GM12875 (cell line): ENCODE data around the gene VTI1A.

Source experiments
- H3K4me3 ChIP-seq: one replicate; pipeline ENCODE4 v1.5.1; 2011; ENCODE audit warnings: low read depth, low read length, control low read depth
- TF ChIP-seq, protein P1 (sequence below): IDR thresholded peaks from 2 replicates; pipeline ENCODE4 v1.5.1; 2011; ENCODE audit warnings: low read depth, mild to moderate bottlenecking, control low read depth, inconsistent platforms, low read length, moderate library complexity, borderline replicate concordance; ENCODE audit not compliant: insufficient read depth

The VTI1A gene

GRCh38 chr10:112409755-112410154, 37.3 kb upstream of the VTI1A start:
- no peak overlapping the region for H3K4me3 ChIP-seq
- TF ChIP-seq, protein P1, sequence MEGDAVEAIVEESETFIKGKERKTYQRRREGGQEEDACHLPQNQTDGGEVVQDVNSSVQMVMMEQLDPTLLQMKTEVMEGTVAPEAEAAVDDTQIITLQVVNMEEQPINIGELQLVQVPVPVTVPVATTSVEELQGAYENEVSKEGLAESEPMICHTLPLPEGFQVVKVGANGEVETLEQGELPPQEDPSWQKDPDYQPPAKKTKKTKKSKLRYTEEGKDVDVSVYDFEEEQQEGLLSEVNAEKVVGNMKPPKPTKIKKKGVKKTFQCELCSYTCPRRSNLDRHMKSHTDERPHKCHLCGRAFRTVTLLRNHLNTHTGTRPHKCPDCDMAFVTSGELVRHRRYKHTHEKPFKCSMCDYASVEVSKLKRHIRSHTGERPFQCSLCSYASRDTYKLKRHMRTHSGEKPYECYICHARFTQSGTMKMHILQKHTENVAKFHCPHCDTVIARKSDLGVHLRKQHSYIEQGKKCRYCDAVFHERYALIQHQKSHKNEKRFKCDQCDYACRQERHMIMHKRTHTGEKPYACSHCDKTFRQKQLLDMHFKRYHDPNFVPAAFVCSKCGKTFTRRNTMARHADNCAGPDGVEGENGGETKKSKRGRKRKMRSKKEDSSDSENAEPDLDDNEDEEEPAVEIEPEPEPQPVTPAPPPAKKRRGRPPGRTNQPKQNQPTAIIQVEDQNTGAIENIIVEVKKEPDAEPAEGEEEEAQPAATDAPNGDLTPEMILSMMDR = no peak

- no peak overlapping the region for H3K4me3 ChIP-seq
- TF ChIP-seq, protein P1 = no peak
These were observed 34.3 kb upstream of the VTI1A start for GRCh38 chr10:112412696-112413095.

GRCh38 chr10:112421731-112422130, 25.3 kb upstream of the VTI1A start:
- TF ChIP-seq, protein P1 = no peak

GRCh38 chr10:112424651-112425050, 22.4 kb upstream of the VTI1A start:
- H3K4me3 ChIP-seq = no peak overlapping the region
- TF ChIP-seq, protein P1 = no peak

More at GRCh38 chr10:112421731-112422130, 25.3 kb upstream of the VTI1A start:
- no peak overlapping the region for H3K4me3 ChIP-seq

DNA sequence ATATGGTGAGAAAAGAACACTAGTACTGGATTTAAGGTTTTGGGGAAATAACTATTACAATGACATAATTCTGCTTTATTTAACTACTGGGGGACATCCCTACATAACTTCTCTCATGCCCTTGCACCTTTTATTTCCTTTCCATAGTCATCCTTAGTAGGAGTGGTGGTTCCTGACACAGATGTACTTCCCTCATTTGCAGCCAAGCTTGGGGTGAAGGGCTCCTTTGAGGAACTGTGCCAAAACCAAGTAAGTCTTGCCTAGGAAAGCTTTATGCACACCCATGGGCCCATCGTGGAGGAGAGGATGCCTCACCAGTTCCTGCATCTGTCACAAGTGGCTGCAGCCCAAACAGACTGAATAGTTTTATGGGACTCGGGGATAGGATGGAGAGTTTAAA, 20.9 kb upstream of the VTI1A start:
- no peak overlapping the region for H3K4me3 ChIP-seq
- TF ChIP-seq, protein P1 = no peak

GRCh38 chr10:112429147-112429546, 17.9 kb upstream of the VTI1A start:
- TF ChIP-seq, protein P1 = no peak

GRCh38 chr10:112429654-112430230, 17.3 kb upstream of the VTI1A start:
- TF ChIP-seq, protein P1 = no peak
- H3K4me3 ChIP-seq = no peak overlapping the region

More at GRCh38 chr10:112429147-112429546, 17.9 kb upstream of the VTI1A start:
- H3K4me3 ChIP-seq = no peak overlapping the region
